NCI-H226 (cell line): Measurements from ENCODE around the gene GARIN6.
A peak's percentile ranks its signal among the peaks of the same experiment; 100 is the strongest.
"Not testable (repeated sequence)": the region's sequence is repeated elsewhere in the genome, so short reads cannot be mapped to it uniquely, and the experiment has no call there.

Experiments used
- DNase-seq: peaks from one replicate; pipeline ENCODE4 v3.0.0-alpha.2; 2015

The GARIN6 gene

GRCh38 chr12:99647453-99647852 is at the start of gene GARIN6:
Gene GARIN6 (plus strand): TSS chr12:99647753. CDS start chr12:99648175, 422 bp downstream.
- no peak for DNase-seq

DNA sequence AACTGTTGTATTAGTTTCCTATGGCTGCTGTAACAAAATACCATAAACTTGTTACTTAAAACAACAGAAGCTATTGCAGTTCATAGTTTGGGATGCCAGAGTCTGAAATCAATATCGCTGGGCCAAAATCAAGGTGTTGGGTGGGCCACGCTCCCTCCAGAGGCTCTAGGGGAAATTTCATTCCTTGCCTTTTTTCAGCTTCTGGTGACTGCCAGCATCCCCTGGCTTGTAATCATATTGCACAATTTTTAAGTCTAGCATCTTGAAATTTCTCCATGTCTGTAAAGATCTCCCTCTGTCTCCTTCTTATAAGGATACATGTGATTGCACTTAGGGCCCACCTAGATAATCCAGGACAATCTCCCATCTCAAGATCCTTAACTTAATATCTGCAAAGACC is 48.8 kb upstream of the GARIN6 start:
- no peak for DNase-seq

- DNase-seq = peak; percentile 48
Measured at GRCh38 chr12:99600388-99600787, 47.2 kb upstream of the GARIN6 start.

GRCh38 chr12:99609455-99610181 is 37.9 kb upstream of the GARIN6 start:
- DNase-seq = no peak

DNA sequence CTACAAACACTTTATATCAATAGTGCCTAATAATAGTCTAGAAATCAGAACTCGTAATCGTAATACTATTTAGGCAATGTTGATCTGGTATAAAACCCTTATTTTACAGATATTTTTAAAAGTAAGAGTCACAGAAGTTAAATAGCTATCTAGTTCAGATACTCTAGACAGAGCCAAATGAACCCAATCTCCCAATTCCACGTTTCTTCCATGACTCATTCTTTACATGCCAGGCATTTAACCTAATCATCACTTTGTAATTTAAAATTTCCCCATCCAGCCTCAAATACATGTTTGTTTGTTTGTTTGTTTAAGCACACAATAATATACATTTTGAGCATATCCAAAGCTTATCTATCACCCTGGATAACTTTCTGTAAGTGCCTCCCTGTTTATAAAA is 36.4 kb upstream of the GARIN6 start:
- peak; percentile 58 for DNase-seq

DNA sequence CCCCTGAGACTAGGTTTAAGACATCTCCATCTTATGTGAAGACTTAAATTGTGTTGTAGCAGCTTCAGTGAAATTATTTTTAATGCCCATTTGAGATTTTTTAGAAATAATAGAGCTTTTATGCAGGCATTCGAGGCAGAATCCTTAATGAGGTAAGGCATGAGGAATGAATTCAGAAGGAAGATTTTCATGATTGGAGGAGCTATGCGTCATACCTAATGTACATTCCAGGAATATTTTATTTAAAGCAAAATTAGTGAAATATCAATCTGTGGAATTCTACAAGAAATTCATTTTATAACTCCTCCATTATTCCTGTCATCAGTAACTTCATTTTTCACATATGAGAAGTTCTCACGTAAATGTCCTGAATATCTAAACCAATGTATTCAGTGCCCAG is 36.0 kb upstream of the GARIN6 start:
- peak; percentile 62 for DNase-seq

GRCh38 chr12:99618657-99619056 is 28.9 kb upstream of the GARIN6 start:
- no peak for DNase-seq

- peak; percentile 48 for DNase-seq
Measured at GRCh38 chr12:99619389-99620158, 28.0 kb upstream of the GARIN6 start.

- no peak for DNase-seq
Measured at GRCh38 chr12:99620159-99620479, 27.4 kb upstream of the GARIN6 start.

- DNase-seq = not testable (repeated sequence)
Measured at GRCh38 chr12:99624591-99624990, 23.0 kb upstream of the GARIN6 start.

DNA sequence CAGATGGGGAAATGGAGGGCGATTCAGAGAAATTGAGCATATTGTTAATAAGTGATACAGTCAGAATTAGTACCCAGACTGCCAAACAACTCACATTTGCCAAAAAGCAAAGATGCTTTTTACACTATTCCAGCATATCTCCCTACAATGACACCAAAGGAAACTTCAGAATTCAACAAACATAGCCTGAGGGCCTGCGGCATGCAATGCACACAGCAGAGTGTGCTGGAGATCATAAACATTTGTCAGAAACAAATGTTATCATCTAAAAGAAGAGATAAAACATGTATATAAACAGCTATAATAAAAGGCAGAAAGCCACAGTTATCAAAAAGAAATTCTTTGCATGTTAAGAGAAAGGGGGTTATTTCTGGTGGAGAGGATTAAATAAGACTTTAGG is 20.1 kb upstream of the GARIN6 start:
- peak; percentile 16 for DNase-seq

DNA sequence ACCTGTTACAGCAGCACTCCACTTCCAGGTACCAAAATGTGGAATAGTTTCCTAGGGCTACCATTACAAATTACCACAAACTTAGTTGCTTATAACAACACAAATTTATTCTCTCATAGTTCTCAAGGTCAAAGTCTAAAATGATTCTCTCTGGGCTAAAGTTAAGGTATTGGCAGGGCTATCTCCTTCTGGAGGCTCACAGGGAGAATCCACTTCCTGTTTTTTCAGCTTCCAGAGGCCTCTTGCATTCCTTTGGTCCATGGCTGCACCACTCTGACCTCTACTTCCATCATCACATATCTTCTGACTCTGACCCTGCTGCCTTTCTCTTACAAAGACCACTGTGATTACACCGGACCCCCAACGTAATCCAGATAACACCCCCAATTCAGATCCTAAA is 2.9 kb upstream of the GARIN6 start:
- DNase-seq = no peak

DNA sequence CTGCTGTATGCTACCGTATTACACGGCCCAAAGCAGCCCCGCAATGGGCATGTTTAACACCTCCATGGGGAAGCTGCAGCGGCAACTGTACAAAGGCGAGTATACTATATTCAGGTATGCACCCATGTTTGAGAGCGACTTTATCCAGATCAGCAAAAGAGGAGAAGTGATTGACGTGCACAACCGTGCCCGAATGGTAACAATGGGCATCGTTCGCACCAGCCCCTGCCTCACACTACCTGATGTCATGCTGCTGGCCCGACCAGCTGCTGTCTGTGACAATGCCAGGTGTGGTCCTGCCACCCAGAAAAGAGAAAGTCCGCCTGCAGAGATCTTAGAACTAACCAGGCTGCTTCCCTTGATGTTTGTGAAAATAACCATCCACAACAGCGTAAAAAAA is 630 bp downstream of the GARIN6 start:
- no peak for DNase-seq

DNA sequence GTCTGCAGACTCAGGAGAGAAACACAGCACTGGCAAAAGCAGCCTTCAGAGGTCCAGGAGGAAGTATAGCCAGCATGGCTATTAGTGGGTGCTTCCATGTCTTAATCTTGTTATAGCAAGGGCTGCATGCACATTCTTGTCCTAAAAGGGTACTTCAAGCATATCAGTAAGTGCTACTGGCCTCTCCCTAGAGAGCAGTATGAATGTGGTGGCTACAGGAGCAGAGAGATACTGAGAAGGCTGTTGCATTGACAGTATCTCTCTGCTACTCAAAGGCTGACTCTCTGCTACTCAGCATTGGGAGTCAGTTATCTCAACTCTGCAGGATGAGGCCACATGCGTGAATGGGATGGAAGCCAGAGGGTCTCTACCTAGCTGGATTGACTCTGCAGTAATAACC is 2.0 kb downstream of the GARIN6 start:
- DNase-seq = no peak

DNA sequence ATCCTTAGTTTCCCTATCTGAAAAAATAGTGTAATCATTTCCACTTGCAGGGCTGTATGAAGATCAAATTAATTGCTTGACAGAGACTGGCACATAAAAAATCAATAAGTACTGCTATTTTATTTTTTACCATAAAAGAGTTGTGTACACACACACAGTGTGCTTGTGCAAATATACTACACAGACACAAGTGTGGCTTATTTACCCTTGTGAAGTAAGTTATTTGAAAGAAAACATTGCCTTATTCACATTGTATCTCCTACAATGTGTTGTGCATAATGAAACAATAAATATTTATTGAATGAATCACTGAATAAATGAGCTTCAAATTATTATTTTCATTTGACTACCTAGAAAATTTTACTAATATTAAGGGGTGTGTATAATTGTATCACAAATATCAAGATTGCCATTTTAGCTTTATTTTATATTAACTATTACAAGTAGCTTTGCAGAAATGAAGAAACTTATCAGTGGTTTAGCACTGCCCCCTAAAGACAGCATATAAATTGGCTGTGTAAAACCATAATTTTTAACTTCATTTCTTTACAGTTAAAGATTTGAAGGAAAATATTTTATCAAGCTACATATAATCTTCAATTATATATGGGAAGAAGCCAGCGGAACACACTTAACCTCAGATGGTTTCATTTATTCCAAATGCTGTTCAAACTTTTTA is 11.3 kb downstream of the GARIN6 start:
- peak; percentile 4 for DNase-seq

- DNase-seq = peak; percentile 85
Measured at GRCh38 chr12:99670635-99671034, 23.1 kb downstream of the GARIN6 start.

- no peak for DNase-seq
Measured at GRCh38 chr12:99680276-99680675, 32.7 kb downstream of the GARIN6 start.

- DNase-seq = no peak
Measured at GRCh38 chr12:99686142-99686541, 38.6 kb downstream of the GARIN6 start.

DNA sequence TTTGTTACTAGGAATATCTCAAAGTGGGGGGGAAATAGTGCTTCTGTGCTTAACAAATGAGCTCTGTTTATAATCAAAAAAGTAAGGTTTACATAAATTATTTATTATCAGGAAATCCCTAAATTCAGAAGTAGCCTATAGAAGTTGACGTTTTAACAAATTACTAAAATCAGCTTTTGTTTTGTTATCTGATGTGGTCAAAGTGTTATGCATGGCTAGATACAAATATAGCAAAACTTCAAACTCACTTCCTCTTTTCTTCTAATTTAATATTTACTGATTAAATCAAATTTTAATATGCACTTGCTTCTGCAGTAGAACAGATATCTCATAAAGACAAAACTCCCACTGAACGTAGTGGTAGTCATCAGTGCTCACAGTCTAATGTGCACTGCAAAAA is 47.5 kb downstream of the GARIN6 start:
- DNase-seq = no peak
